ENCODE results near the gene NUP93. TPM values are rescaled to one million over a fixed set of nuclear protein-coding genes. Genes with fewer than 3 reads are reported as not detected.
"Not testable (repeated sequence)": the region's sequence is repeated elsewhere in the genome, so short reads cannot be mapped to it uniquely, and the experiment has no call there.

Gene NUP93
- total RNA-seq, 4 donors from 2014 or later: 21.6 to 55.5 (median 37.7) TPM

DNA sequence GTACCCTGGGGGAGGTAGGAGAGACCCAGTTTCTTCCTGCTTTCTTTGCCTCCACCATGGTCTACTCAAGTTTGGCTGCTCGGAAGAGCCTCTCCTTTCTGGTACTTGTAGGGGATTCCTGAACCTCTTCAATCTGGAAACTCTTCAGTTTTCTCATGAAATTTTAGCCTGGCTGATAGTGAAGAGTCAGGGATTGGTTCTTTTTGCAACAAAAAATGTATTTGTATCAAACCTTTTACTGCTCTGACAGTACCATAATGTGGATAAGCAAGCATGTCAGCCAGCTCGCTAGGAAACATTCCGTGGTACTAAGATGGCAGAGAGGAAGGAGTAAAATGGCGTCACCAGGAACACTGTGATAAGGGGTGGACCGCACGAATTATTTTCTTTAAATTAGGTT lies 55.4 kb downstream of the NUP93 start:
- ATAC-seq (ENCODE audit: low FRiP score) (no peak), DNase-seq (ENCODE audit: low spot score) (no peak)
- TF ChIP-seq, protein P1, sequence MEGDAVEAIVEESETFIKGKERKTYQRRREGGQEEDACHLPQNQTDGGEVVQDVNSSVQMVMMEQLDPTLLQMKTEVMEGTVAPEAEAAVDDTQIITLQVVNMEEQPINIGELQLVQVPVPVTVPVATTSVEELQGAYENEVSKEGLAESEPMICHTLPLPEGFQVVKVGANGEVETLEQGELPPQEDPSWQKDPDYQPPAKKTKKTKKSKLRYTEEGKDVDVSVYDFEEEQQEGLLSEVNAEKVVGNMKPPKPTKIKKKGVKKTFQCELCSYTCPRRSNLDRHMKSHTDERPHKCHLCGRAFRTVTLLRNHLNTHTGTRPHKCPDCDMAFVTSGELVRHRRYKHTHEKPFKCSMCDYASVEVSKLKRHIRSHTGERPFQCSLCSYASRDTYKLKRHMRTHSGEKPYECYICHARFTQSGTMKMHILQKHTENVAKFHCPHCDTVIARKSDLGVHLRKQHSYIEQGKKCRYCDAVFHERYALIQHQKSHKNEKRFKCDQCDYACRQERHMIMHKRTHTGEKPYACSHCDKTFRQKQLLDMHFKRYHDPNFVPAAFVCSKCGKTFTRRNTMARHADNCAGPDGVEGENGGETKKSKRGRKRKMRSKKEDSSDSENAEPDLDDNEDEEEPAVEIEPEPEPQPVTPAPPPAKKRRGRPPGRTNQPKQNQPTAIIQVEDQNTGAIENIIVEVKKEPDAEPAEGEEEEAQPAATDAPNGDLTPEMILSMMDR (IDR thresholded peaks at IDR 0.05): no peak

DNA sequence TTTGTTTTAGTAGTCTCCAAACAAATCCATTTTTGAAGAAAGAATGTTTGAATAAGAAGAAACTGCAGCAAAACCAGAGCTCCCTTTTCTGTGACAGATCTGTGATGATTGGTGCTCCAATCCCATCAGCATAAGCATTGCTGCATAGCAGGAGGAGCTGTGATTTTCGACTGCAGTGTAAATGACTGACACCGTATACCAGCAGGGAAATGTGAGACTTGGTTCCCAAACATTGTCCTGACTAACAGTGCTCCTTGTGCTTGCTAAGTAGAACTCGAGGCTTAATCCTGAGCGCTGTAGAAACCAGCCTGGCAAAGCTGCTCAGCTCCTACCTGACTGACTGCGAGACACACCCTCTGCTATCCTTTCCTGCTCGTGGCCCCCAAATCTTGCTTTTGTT lies 57.2 kb downstream of the NUP93 start:
- no peak for DNase-seq (ENCODE audit: low spot score)
- ATAC-seq (ENCODE audit: low FRiP score): no peak
- TF ChIP-seq, protein P1 (IDR thresholded peaks at IDR 0.05): no peak

DNA sequence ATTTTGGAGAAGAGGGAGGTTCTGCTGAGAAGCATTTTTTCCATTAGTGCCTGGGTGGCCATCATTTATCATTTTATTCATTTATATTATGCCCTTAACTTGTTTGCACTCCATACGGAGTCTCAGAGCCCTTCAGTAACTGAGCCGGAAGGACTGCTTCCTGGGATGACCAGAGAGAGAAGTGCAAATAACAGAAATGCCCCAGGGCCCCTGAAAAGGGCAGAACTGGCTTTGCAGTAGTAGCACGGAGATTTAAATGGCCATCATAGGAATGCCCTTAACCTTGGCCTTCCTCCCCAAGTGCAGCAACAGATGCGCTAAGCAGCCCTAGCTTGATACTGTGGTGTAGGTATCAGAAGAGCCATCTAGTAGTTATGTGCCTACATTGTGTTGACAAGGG lies 58.5 kb downstream of the NUP93 start:
- ATAC-seq (ENCODE audit: low FRiP score) (no peak), DNase-seq (ENCODE audit: low spot score) (no peak)
- TF ChIP-seq, protein P1 (IDR thresholded peaks at IDR 0.05): no peak

DNA sequence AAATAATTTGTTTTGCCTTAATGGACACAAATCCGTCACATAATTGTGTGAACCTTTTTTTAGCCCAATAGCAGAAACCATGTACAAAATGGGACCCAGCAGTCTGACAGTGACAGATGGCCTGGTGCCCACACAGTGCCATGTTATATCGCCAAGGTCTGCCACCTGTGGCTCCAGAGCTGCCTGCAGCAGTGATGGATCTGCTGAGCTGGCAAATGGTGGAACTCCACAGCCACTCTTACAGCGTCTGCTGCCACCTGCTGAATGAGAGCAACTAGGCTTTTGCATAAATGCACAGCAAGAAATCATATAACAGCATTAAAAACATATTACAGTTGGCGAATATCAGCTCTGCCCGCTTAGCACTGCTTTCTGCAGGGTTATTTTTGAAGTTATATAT lies 59.4 kb downstream of the NUP93 start:
- ATAC-seq (ENCODE audit: low FRiP score): peak; percentile 73
- TF ChIP-seq, protein P1 (IDR thresholded peaks at IDR 0.05): no peak

DNA sequence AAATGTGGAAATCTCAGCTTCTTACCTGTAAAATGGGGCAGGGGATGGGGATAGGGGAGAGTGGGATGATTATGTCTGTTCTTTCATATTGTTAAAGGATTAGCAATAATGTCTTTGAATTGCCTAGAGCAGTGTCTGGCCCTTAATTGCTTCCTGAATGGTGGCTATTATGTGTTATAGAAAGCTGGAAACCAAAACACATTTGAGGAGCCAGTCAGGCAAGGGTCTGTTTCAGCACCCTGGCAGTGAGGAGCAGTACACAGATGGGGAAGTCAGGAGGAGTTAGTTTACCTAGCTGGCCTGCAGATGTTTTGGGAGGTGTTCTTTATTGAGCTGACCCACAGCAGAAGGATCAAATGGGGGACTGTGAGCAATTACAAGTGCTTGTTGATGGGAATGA lies 63.0 kb downstream of the NUP93 start:
- ATAC-seq (ENCODE audit: low FRiP score): no peak
- TF ChIP-seq, protein P1 (IDR thresholded peaks at IDR 0.05): no peak
- DNase-seq (ENCODE audit: low spot score): no peak

More for the DNA sequence above, 59.4 kb downstream of the NUP93 start:
- DNase-seq (ENCODE audit: low spot score): no peak

DNA sequence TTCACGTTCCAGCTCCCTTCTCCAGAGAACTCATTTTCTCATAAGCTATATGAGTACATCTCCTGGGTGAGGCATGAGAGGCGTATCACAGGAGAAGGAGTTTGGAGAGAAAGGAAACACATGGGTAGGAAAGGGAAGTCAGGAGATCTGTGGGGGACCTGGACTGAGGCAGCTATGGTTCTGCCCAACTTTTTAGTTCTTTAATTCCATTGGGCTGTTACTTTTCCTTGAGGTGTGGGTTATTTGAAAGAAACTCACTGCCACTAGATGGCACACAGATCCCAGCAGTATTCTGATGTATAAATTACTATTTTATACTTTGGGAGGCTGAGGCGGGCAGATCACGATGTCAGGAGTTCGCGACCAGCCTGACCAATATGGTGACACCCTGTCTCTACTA lies 63.6 kb downstream of the NUP93 start:
- no peak for ATAC-seq (ENCODE audit: low FRiP score)
- DNase-seq (ENCODE audit: low spot score): no peak
- TF ChIP-seq, protein P1 (IDR thresholded peaks at IDR 0.05): no peak

DNA sequence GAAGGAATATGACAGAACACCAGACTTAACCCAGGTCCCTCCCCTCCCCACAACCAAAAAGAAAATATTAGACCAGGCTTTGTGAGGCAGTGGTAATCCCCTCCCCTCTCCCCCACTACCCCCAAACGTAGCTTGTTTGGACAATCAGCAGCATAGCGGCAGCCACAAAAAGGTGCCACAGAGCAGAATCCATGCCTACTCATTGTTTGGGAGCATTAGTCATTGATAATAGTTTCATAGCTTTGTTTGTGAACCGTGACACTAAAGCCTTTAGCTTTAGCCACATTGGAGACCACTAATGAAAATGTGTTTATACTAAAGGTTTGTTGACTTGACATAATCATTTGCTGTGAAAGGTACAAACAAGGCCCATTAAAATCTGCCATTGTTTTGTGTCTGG lies 65.1 kb downstream of the NUP93 start:
- no peak for ATAC-seq (ENCODE audit: low FRiP score)
- no peak for DNase-seq (ENCODE audit: low spot score)
- TF ChIP-seq, protein P1 (IDR thresholded peaks at IDR 0.05): no peak

DNA sequence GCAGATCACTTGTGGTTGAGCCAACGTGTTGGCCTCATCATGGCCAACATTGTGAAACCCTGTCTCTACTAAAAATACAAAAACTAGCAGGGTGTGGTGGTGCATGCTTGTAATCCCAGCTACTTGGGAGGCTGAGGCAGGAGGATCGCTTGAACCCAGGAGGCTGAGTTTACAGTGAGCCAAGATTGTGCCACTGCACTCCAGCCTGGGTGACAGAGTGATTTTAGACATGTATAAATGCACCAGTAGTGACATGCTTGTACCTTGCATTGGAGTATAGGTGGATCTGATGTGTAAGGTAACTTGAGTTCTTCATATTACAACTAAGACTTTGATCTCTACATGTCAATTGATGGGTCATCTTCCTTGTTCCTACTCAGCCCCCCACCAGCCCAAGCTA lies 67.1 kb downstream of the NUP93 start:
- ATAC-seq (ENCODE audit: low FRiP score); DNase-seq (ENCODE audit: low spot score): not testable (repeated sequence)
